Left colon (tissue), 2 donors: ENCODE data around the gene RHEX. TPM values are rescaled to one million over a fixed set of nuclear protein-coding genes. Genes with fewer than 3 reads are reported as not detected.
"Not testable (repeated sequence)": the region's sequence is repeated elsewhere in the genome, so short reads cannot be mapped to it uniquely, and the experiment has no call there.

Experiments used
- ATAC-seq: fragments of 200-7000 bp; cut with Tn5 transposase; one replicate; pipeline ENCODE4 v1.9.1; 2020; ENCODE audit warnings: mild to moderate bottlenecking, moderate library complexity
- DNase-seq, 2 donors: peaks; one replicate each; pipeline ENCODE4 v3.0.0-alpha.2; 2020
- intact Hi-C, 2 donors: fragments of 100-400 bp; cut with DNase I in 1 of 2; cut with micrococcal nuclease in 1 of 2; formaldehyde crosslinking; loops; one replicate each; pipeline versions ENCODE4 v1.11.2 to v1.14.0; 2022; cut with DNase I, micrococcal nuclease
- long read RNA-seq: library from polyadenylated mRNA; unstranded; transcript quantifications from one replicate; pipeline ENCODE4 v2.0.0, GENCODE V29; 2021
- total RNA-seq, 2 donors: library from RNA; stranded (reverse); fragmentation: NEBNext Ultra II Directional; extraction: Animal tissue kit (Norgen Biotek cat#: 25700); gene quantifications; one replicate each; pipeline ENCODE4 v1.2.1, GENCODE V29; 2021
- donor health status: DM: no; HTN: no; CAD: no.
- donor health status: DM: yes; HTN: yes; CAD: no.

Gene RHEX, protein sequence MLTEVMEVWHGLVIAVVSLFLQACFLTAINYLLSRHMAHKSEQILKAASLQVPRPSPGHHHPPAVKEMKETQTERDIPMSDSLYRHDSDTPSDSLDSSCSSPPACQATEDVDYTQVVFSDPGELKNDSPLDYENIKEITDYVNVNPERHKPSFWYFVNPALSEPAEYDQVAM
- 1 to 10 TPM in 1 of 2 donors, under 1 TPM in 1; 0.43 to 1.6 TPM for total RNA-seq
- long read RNA-seq, partial matches to known transcripts = 0 of 1 reads
- long read RNA-seq, other reads (novel, unspliced or antisense) = 0 of 1 reads

DNA sequence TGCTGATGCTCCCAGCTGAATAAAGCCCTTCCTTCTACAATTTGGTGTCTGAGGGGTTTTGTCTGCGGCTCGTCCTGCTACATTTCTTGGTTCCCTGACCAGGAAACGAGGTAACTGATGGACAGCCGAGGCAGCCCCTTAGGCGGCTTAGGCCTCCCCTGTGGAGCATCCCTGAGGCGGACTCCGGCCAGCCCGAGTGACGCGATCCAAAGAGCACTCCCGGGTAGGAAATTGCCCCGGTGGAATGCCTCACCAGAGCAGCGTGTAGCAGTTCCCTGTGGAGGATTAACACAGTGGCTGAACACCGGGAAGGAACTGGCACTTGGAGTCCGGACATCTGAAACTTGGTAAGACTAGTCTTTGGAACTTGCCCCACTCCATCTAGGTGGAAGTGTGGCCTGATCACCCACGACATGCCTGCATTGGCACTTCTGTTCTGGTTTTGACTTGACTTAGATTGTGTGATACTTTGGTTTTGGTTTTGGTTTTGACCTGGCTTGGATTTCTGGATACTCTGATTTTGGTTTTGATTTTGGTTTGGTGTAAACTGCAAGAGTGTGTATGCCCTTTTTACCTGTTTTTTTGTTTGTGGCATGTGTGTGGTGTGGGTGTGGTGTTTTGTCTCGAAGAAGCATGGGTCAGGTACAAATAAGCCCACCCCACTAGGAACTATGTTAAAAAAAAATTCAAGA is at the start of gene RHEX:
RHEX (plus strand) TSS at position 255 of the 692 bp plus-strand sequence. CDS start 44,656 bp downstream, outside the sequence.
- ATAC-seq, intact Hi-C loops: not testable (repeated sequence)

DNA sequence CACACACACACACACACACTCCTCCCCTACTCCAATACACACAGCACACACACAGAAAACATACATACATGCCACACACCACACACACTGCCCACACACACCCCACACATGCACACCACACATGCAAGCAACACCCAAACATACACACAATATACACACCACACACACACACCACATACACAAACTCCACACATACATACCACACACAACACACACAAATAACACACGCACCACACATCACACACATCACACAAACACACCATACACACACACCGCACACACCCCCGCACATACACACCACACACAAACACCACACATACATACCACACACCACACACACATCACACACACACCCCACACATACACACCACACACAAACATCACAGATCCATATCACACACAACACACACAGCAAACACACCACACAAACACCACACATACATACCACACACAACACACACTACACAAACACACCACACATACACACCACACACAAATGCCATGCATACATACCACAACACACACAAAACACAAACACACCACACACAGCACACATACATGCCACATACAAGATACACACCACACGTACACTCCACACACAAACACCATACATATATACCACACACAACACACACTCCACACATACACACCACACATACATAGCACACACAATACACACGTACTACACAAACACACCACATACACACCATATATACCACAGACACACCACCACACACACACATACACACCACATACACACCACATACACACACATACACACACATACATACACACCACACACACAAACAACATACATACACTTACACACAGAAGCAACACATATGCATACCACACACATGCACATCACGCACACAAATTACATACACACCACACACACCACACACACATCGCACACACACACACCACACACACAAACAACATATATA is 48.8 kb upstream of the RHEX start:
- no peak for DNase-seq
- ATAC-seq = no peak
- intact Hi-C loops = no loop called here

More for the DNA sequence above, at the start of gene RHEX:
- DNase-seq = not testable (repeated sequence)

DNA sequence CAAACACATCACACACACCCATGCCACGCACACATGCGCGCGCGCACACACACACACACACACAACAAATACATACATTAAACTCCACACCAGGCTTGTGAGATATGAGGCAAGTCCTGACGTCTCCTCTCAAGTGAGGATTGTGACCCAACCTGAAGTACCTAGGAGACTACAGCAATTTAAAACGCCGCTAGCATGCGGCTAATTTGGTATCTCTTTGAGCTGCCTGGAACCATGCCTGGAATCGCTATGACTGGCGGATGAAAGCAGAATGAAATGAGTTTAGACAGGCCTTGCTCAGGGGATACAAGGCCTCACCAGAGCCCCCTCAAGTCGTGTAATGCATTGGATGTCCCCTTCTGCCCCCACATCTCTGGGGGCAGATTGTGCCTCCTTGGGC is 48.1 kb upstream of the RHEX start:
- intact Hi-C loops = no loop called here
- ATAC-seq (no peak), DNase-seq (no peak)

DNA sequence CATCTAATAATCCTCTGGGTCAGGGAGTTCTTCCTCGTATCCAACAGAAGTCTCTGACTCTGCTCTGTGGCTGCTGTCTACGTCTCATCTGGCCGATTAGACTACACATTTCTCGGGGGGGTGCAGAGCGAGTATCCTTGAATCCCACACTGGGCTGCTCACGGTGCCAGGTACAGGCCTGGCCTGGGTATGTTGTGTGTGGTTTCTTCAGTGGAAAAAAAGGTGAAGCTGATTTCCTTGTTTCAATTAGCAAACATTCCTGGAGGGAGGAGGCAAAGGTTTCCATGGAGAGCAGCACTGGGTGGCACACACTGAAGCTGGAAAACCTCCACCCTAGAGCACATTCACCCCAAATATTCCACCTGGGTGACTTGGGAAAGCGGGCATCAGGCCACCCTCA is 47.7 kb upstream of the RHEX start:
- DNase-seq = no peak
- peak; percentile 65 for ATAC-seq

DNA sequence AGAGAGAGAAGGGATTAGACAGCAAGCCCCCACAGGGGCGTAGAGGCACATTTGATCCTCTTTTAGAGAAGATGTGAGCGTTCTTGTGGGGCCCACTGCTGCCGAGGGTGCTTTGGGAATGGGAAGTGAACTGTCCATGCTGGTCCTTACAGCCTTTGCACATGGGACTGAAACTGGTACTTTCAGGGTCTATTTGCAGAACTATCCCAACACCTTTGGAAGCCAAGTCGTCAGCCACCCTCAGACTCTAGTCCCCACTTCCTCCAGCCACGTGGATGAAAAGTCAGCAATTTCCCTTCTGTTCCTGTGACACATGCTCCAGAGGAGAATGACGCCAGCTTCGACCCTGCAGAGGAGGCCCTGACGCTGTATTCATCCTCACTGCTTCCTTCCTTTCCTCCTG is 47.2 kb upstream of the RHEX start:
- no peak for DNase-seq
- ATAC-seq = no peak
- intact Hi-C loops = no loop called here

More for the DNA sequence above, 47.7 kb upstream of the RHEX start:
- intact Hi-C loops = no loop called here

DNA sequence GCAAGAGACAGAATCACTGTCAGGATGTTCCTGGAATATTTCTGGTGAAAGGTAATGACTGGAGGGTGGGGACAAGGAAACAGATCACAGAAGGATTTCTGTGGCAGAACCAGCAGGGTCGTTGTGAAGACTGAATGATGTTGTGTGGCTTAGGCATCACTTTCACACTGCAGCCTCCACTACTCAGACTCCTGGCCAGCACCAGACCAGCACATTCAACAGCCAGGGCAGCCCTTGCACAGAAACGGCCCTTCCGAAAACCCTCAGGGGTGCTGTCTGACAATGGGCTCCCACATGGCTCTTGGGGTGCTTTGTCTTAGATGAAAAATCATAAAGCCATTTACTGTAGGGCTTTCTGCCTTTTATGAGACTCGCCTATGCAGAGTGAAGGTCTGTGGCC is 46.0 kb upstream of the RHEX start:
- DNase-seq (no peak), ATAC-seq (no peak)
- intact Hi-C loops = no loop called here

DNA sequence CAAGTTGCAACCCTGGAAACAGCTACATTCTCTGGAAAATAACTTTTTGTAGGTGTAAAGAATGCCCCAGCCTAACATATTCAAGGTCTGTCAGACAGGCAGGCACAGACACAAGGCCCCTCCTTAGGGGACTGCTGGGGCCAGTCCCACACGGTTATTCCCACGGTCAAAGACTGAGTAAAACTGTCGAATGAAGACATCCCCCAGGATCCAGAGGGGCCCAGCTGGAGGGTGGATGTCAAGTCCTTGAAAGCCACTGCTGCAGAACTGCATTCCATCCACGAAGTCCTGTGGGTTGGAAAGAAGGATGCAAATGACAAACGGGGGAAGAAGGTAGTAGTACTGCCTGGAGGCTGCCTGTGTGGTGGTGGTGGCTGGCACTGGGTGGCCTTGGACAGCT is 42.9 kb upstream of the RHEX start:
- intact Hi-C loops = no loop called here
- DNase-seq = no peak
- no peak for ATAC-seq

DNA sequence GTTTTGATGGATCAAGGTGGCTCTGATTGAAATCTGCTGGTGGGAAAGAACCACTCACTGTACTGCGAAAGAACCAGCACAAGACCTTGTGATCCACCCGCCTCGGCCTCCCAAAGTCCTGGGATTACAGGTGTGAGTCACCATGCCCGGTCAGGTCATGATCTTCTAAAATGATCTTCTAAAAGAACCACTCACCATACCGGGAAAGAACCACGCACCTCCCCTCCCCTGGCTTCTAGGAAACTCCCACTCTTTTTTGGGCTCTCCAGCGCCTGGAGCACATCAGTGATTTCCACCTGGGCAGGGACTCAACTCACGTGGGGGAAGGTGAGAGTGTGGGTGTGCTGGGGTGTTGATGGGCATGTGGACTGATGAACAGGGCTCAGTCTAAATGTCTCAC is 41.9 kb upstream of the RHEX start:
- DNase-seq (no peak), ATAC-seq (no peak)
- intact Hi-C loops = no loop called here

DNA sequence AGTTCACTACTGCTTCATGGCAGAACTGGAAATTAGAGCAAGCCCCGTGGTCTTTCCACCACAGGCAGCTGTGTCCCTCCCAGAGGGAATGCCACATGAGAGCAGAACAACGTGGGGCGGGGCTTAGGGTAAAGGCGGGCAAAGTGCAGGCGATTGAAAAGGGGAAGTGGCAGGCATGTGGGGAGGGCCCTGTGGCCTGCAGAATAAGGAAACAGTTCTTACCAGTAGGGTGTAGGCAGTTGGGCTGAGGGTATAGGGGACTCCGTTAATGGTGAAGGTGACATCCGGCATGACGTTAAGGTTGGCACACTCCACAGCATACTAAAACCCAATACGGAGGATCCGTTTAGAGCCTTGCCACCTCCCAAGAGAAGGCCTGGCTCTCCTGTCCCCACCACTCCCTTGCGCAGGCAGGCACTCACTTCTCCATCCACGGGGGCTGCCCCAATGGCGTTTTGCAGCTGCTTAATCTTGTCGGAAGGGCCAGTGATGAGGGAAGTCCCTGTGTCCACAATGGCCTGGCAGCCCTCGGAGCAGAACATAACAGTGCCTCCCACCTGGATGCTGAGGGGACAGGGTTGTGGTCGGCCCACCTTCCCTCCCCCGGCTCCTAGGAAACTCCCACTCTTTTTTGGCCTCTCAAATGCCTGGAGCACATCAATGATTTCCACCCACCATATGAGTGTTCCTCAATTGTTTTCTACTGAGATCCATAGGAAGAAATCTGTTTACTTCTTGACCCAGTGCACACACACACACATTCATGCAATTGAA is 40.7 kb upstream of the RHEX start:
- peak; percentile 99 for ATAC-seq
- intact Hi-C loops = no loop called here
- DNase-seq = peak; percentile 90 to 93

DNA sequence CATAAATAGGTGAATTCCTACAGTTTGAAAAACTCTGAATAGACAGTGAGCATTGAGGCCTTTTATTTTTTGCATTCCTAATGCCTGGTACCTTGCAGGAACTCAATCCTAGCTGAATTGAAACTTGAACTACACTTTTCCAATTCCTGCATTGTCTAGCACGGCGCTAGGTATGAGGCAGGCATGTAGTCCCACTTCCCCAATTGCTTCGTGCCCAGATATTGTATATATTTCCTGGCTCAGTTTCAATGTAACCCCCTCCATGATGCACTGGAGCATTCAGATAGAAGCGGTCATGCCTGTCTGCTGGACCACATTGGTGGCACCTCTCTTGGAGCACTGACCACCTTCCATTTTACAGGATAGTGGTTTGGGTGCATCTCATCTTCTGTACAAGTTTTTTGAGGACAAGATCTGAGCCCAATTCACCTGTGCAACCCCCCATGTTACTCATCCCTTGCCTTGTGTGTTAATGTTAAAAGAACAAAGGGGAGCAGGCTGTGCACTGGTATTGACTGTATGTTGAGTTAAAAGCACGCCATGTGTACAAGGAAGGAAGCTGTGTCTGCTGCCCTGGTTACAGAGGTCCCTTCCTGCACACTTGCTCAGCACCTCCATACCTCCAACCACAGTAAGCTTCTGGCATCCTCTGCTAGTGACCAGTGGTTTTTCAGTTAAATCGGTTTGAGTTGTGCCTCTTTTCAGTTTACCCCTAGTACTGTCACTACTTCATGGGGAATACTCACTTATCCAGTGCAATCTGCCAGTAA is 39.8 kb upstream of the RHEX start:
- DNase-seq (no peak), ATAC-seq (no peak)

DNA sequence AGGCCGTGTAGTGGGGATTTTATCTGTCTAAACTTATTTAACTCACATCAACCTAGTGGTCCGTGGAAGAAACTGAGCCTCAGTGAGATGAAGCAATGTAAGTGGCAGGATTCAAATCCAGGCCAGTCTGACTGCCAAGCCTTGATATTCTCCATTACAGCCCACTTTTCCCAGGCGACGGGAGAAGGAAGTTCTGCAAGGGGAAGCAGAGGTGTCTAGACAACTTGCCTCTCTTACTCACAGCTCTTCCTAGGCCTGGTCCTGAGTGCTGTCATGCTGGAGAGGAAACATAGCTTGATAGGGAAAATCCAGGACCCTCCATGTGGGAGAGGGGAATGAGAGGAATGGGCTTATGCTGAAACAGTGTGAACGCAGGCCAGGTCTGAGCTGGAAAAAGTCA is 38.4 kb upstream of the RHEX start:
- DNase-seq = no peak
- ATAC-seq = no peak
- intact Hi-C loops = no loop called here

More for the DNA sequence above, 39.8 kb upstream of the RHEX start:
- intact Hi-C loops = no loop called here

DNA sequence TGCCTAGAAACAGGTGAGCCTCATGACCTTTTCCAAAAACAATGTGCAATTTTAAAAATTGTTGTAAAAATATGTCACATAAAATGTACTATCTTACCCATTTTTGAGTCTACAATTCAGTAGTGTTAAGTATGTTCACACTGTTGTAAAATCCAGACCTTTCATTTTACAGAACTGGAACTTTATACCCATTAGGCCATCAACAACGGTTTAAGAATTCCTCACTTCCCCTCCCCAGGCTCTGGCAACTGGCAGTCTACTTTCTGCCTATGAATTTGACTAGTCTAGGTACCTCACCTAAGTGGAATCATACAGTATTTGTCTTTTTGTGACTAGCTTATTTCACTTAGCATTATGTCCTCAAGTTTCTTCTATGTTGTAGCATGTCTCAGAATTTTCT is 37.9 kb upstream of the RHEX start:
- no peak for DNase-seq
- no peak for ATAC-seq
- intact Hi-C loops = no loop called here

DNA sequence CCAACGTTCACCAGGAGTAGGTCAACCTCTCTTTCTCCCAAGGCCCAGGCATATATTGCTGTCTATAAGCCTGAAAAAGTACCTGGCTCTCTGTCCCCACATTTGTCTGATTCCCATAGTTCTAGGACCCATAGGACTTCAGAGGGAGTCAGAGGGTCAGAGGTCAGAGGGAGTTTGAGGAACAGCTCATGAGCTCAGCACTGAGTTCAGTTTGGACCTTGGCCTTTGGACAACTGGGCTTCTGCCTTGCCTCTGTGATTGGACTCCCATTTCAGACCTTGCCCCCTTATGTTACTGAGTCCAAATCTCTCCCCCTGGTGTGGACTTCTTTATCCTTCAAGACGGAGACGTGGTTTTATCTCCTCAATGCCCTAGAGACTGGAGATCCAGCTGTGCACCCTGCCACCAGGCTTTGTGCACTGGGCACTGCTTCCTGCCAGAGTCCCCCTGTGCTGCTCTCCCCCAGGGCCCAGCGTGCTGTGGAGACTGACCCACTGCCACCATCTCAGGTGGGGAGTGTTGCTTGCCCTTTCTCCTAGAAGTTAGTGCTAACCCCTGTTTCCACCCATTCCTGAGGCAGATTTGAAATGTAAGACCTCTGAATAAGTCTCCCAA is 32.5 kb upstream of the RHEX start:
- DNase-seq = no peak
- peak; percentile 56 for ATAC-seq
- intact Hi-C loops = loop anchor here in 1 of 2 donors (10.0 kb wide), 1 partner anchor 84 kb away; no protein-coding TSS in a partner anchor

DNA sequence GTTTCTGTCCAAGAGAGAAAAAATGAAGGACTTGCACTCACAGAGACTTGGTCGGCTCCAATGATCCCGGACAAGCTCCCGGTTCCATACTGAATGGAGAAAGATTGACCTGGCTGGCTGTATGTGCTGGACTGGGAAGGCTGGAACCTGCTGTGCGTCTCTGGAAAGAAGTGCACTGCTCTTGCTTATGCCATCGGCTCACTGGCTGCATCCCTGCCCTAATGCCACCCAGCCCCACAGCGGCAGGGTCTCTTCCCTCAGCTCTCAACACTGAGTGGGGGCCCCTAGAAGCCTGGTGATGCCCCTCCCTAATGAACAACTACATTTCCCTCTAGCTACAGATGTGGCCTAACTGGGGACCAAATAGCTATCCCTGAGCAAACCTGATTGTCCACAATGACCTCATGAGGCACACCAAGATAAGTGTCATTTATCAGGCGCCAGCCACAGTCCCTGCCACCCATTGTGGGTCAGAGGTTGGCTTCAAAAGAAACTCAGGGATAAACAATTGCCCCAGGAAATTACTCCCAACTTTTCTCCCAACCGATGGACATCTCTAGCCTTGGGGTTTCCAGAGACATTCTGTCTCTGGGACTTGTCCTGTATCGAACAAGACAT is 31.9 kb upstream of the RHEX start:
- ATAC-seq (peak; percentile 41), DNase-seq (no peak)
- intact Hi-C loops = loop anchor here in 1 of 2 donors (10.0 kb wide), 1 partner anchor 84 kb away; no protein-coding TSS in a partner anchor

DNA sequence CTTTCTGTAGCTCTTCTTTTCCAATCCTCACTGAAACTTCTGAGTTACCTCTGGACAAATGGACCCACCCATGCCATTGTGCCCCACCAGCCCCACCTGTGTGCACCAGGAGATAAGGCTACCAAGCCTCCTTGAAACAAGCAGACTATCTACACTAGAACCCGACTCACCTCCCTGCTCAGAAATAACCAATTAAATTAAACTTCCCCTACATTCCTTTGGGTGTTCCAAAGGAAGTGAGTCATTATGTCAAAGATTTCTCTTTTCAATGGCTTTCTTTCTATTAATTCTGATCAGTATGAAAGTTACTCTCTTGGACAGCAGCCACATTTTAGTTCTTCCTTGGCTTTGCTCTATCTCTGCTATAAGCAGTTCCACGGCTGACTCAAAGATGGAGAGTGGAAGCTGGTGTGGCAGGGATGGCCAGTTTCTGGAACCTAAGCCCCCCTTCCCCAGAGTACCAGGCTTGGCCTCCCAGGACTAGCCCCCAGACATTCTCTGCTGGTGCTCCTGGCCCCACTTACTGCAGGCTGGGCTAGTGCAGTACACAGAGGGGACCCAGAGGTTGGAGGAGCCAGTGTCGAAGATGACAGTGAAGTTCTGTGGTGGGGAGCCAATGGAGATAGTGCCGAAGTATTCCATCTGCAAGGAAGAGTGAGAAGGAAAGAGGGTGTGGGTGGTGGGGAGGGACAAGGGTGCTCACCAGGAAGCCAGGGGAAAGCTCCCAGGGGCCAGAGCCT is 31.2 kb upstream of the RHEX start:
- ATAC-seq (peak; percentile 20), DNase-seq (no peak)
- intact Hi-C loops = loop anchor here in 1 of 2 donors (10.0 kb wide), 1 partner anchor 83 kb away; no protein-coding TSS in a partner anchor

DNA sequence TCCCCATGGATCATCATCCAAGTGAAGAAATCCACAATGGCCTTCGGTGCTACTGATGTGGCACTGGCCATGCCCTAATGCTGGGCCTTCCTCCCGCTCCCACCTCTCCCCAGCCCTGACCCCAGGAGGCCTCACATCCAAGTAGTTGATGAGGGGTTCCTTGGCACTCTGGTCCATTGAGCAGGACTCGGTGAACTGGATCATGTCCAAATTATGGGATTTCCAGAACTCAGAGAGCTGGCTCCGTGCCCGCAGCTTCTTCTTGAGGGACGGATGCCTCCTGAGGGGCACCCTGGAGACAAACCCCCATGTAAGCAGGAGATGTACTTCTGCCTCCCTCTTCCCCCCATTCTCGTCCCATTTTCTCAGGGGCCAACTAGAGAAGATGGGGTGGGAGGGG is 30.2 kb upstream of the RHEX start:
- DNase-seq = no peak
- no peak for ATAC-seq
- intact Hi-C loops = loop anchor here in 1 of 2 donors (10.0 kb wide), 1 partner anchor 82 kb away; no protein-coding TSS in a partner anchor
